ENCODE data around the gene ATP4A.

ATP4A gene

GRCh38 chr19:35522745-35523327 lies 40.6 kb downstream of the ATP4A start:
- no peak for DNase-seq

GRCh38 chr19:35521124-35521743 lies 42.2 kb downstream of the ATP4A start:
- DNase-seq, result no peak

GRCh38 chr19:35519291-35519690 lies 44.2 kb downstream of the ATP4A start:
- DNase-seq, result peak; percentile 31

- peak; percentile 96 for DNase-seq
These were observed 45.1 kb downstream of the ATP4A start for GRCh38 chr19:35518313-35518712.

GRCh38 chr19:35517342-35517741 lies 46.1 kb downstream of the ATP4A start:
- DNase-seq, result no peak

- DNase-seq, result no peak
These were observed 47.1 kb downstream of the ATP4A start for GRCh38 chr19:35516310-35516709.

GRCh38 chr19:35514282-35514809 lies 49.1 kb downstream of the ATP4A start:
- peak; percentile 31 for DNase-seq

- peak; percentile 43 for DNase-seq
These were observed 49.7 kb downstream of the ATP4A start, which contains the start of gene DMKN for GRCh38 chr19:35513628-35514281. DMKN (minus strand) TSS chr19:35513649; CDS start chr19:35513475, 174 bp downstream.

- no peak for DNase-seq
These were observed 50.4 kb downstream of the ATP4A start for GRCh38 chr19:35512831-35513627.

GRCh38 chr19:35511337-35511736 lies 52.1 kb downstream of the ATP4A start:
- DNase-seq, result no peak

- DNase-seq, result no peak
These were observed 52.9 kb downstream of the ATP4A start for GRCh38 chr19:35510626-35510964.

GRCh38 chr19:35509861-35510625 lies 53.4 kb downstream of the ATP4A start:
- peak; percentile 52 for DNase-seq

GRCh38 chr19:35509018-35509652 lies 54.3 kb downstream of the ATP4A start:
- no peak for DNase-seq

- DNase-seq, result no peak
These were observed 55.3 kb downstream of the ATP4A start for GRCh38 chr19:35508129-35508528.

- DNase-seq, result no peak
These were observed 55.9 kb downstream of the ATP4A start for GRCh38 chr19:35507561-35507960.

GRCh38 chr19:35506011-35506410 lies 57.4 kb downstream of the ATP4A start:
- no peak for DNase-seq

GRCh38 chr19:35502751-35503150 lies 60.7 kb downstream of the ATP4A start:
- no peak for DNase-seq

GRCh38 chr19:35501684-35502083 lies 61.8 kb downstream of the ATP4A start:
- peak; percentile 16 for DNase-seq

- no peak for DNase-seq
These were observed 62.8 kb downstream of the ATP4A start for GRCh38 chr19:35500611-35501010.

Data from EL (cell line).